ENCODE data around the gene NAPB.

The NAPB gene

GRCh38 chr20:23404196-23404595 is 17.1 kb downstream of the NAPB start:
- H3K4me1 ChIP-seq, result no peaks in the 10 kb centered on the region
- no peaks in the 10 kb centered on the region for H3K9me3 ChIP-seq
- no peak for TF ChIP-seq CTCF (IDR thresholded peaks at IDR 0.05; ENCODE audit: low read depth, low read length)
- DNase-seq, result no peak
- no peaks in the 10 kb centered on the region; the same call in 1 of the 2 replicates for H3K36me3 ChIP-seq
- H3K4me3 ChIP-seq (ENCODE audit: low read depth, low read length), result no peak overlapping the region
- H3K27me3 ChIP-seq, result no peaks in the 10 kb centered on the region

GRCh38 chr20:23403751-23404150 is 17.5 kb downstream of the NAPB start:
- H3K4me3 ChIP-seq (ENCODE audit: low read depth, low read length), result no peak overlapping the region
- no peaks in the 10 kb centered on the region for H3K27me3 ChIP-seq
- DNase-seq, result no peak
- no peak for TF ChIP-seq CTCF (IDR thresholded peaks at IDR 0.05; ENCODE audit: low read depth, low read length)
- H3K9me3 ChIP-seq, result no peaks in the 10 kb centered on the region
- no peaks in the 10 kb centered on the region for H3K4me1 ChIP-seq
- no peaks in the 10 kb centered on the region; the same call in 1 of the 2 replicates for H3K36me3 ChIP-seq

GRCh38 chr20:23401051-23401450 is 20.2 kb downstream of the NAPB start:
- Histone ChIP-seq H3K4me1 (no peaks in the 10 kb centered on the region), H3K36me3 (no peaks in the 10 kb centered on the region; the same call in 1 of the 2 replicates), H3K27me3 (no peaks in the 10 kb centered on the region), H3K4me3 (ENCODE audit: low read depth, low read length) (no peak overlapping the region), H3K9me3 (no peaks in the 10 kb centered on the region)
- no peak for DNase-seq
- no peak for TF ChIP-seq CTCF (IDR thresholded peaks at IDR 0.05; ENCODE audit: low read depth, low read length)

- Histone ChIP-seq H3K27me3 (no peaks in the 10 kb centered on the region), H3K36me3 (peaks cover 2% of the 10 kb centered on the region), H3K9me3 (no peaks in the 10 kb centered on the region), H3K4me3 (ENCODE audit: low read depth, low read length) (no peak overlapping the region), H3K4me1 (no peaks in the 10 kb centered on the region)
- TF ChIP-seq CTCF (IDR thresholded peaks at IDR 0.05; ENCODE audit: low read depth, low read length), result no peak
- no peak for DNase-seq
Measured at GRCh38 chr20:23399568-23400241, 21.6 kb downstream of the NAPB start.

GRCh38 chr20:23397961-23398360 is 23.3 kb downstream of the NAPB start:
- no peak for TF ChIP-seq CTCF (IDR thresholded peaks at IDR 0.05; ENCODE audit: low read depth, low read length)
- peaks cover 11% of the 10 kb centered on the region for H3K36me3 ChIP-seq
- DNase-seq, result no peak

GRCh38 chr20:23396950-23397627 is 24.2 kb downstream of the NAPB start:
- no peaks in the 10 kb centered on the region for H3K4me1 ChIP-seq
- H3K27me3 ChIP-seq, result no peaks in the 10 kb centered on the region
- no peak for DNase-seq
- H3K4me3 ChIP-seq (ENCODE audit: low read depth, low read length), result no peak overlapping the region
- H3K9me3 ChIP-seq, result no peaks in the 10 kb centered on the region
- peaks cover 11% of the 10 kb centered on the region for H3K36me3 ChIP-seq
- no peak for TF ChIP-seq CTCF (IDR thresholded peaks at IDR 0.05; ENCODE audit: low read depth, low read length)

More at GRCh38 chr20:23397961-23398360, 23.3 kb downstream of the NAPB start:
- no peaks in the 10 kb centered on the region for H3K9me3 ChIP-seq
- no peaks in the 10 kb centered on the region for H3K4me1 ChIP-seq
- no peak overlapping the region for H3K4me3 ChIP-seq (ENCODE audit: low read depth, low read length)
- no peaks in the 10 kb centered on the region for H3K27me3 ChIP-seq

All from BE2C (cell line).